ENCODE measurements around the gene SAMD4A.

DNA sequence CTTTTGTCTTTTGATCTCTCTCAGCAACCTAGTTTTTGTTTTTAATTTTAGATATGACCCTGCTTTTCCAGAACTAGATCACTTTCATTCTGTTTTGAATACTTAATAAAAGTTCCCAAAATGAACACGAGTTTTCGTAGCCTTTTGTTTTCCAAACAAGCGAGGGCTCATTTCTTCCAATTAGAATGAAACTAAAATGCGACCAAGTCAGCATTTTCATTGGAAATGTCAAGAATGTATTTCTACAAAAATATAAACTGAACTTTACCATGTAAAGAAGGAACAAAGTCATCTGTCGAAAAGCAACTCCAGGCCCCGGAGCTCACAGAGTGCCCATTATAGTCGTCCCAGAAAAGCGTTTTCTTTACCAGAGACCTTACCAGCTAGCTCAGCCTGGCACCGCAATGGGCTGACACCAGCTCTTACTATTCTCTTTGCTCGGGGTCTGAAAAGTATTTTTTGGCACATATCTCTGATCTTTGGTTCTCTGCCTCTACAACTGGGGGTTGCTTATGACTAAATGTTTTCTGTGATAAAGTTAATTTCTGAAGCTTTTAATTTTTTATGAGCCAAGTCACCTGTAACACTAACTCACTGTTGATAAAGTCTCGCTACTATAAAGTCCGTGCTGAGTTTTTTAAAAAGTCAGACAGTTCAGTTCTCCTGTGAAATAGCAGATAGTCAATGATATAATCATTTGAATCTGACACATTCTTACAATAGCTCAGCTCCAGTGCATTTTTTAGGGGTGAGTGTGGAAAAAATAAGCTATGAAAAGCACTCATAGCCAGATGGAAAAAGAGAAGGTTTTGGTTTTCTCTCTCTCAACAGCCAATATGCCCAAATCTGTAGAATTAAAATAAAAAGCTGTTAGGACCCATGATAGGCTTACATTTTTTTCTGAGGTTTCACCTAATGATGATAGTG lies 43.4 kb downstream of the SAMD4A start:
- TF ChIP-seq, protein P1, sequence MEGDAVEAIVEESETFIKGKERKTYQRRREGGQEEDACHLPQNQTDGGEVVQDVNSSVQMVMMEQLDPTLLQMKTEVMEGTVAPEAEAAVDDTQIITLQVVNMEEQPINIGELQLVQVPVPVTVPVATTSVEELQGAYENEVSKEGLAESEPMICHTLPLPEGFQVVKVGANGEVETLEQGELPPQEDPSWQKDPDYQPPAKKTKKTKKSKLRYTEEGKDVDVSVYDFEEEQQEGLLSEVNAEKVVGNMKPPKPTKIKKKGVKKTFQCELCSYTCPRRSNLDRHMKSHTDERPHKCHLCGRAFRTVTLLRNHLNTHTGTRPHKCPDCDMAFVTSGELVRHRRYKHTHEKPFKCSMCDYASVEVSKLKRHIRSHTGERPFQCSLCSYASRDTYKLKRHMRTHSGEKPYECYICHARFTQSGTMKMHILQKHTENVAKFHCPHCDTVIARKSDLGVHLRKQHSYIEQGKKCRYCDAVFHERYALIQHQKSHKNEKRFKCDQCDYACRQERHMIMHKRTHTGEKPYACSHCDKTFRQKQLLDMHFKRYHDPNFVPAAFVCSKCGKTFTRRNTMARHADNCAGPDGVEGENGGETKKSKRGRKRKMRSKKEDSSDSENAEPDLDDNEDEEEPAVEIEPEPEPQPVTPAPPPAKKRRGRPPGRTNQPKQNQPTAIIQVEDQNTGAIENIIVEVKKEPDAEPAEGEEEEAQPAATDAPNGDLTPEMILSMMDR (IDR thresholded peaks at IDR 0.05), result no peak
- no peak for TF ChIP-seq POLR2A (IDR thresholded peaks at IDR 0.05)
